HepG2 (cell line): ENCODE data around the gene FGF2. TPM values are rescaled to one million over a fixed set of nuclear protein-coding genes. Genes with fewer than 3 reads are reported as not detected.

ENCODE experiments used
- KAT2B ChIP-seq: fragments of 150-350 bp; IDR thresholded peaks from 2 replicates; pipeline ENCODE4 v1.6.1; 2014; ENCODE audit warnings: low read depth, low read length, borderline replicate concordance
- KAT7 ChIP-seq: IDR thresholded peaks from 2 replicates; pipeline ENCODE4 v1.6.1; 2018; ENCODE audit warnings: borderline replicate concordance, missing compliant biosample characterization
- PAF1 ChIP-seq: IDR thresholded peaks from 2 replicates; pipeline ENCODE4 v1.6.1; 2016; ENCODE audit warnings: missing genetic modification reagents, missing compliant biosample characterization
- PAWR ChIP-seq: sonication (generic); formaldehyde crosslinking; IDR thresholded peaks from 2 replicates; pipeline ENCODE4 v1.4.0; 2020; ENCODE audit warnings: missing genetic modification reagents, mild to moderate bottlenecking, borderline replicate concordance
- RFX3 ChIP-seq: IDR thresholded peaks from 2 replicates; pipeline ENCODE4 v1.6.1; 2016; ENCODE audit warnings: missing biosample characterization, missing genetic modification reagents
- SMAD3 ChIP-seq: sonication (generic); formaldehyde crosslinking; IDR thresholded peaks from 2 replicates; pipeline ENCODE4 v1.4.0; 2020; ENCODE audit warnings: missing genetic modification reagents
- SYNCRIP ChIP-seq: fragments of 200-400 bp; formaldehyde crosslinking; IDR thresholded peaks from 2 replicates; pipeline ENCODE4 v1.6.1; 2018; ENCODE audit warnings: mild to moderate bottlenecking, low read depth, low read length; ENCODE audit not compliant: insufficient read depth
- TARDBP ChIP-seq: sonication (generic); formaldehyde crosslinking; IDR thresholded peaks from 2 replicates; pipeline ENCODE4 v1.8.0; 2022; ENCODE audit warnings: mild to moderate bottlenecking, missing genetic modification reagents
- ZBTB42 ChIP-seq: sonication (generic); formaldehyde crosslinking; IDR thresholded peaks from 2 replicates; pipeline ENCODE4 v1.5.0; 2020; ENCODE audit warnings: mild to moderate bottlenecking, missing genetic modification reagents
- ZNF7 ChIP-seq: IDR thresholded peaks from 2 replicates; pipeline ENCODE4 v1.6.1; 2016; ENCODE audit warnings: missing biosample characterization, missing genetic modification reagents
- ZNF768 ChIP-seq: sonication (generic); formaldehyde crosslinking; IDR thresholded peaks from 2 replicates; pipeline ENCODE4 v1.4.0; 2020; ENCODE audit warnings: missing genetic modification reagents
- ZSCAN31 ChIP-seq: sonication (generic); formaldehyde crosslinking; IDR thresholded peaks from 2 replicates; pipeline ENCODE4 v1.5.0; 2020; ENCODE audit warnings: low read depth, mild to moderate bottlenecking, missing genetic modification reagents
- polyA plus RNA-seq, 8 experiments: library from polyadenylated mRNA; depleted of rRNA in 3 of 8; stranded (reverse) in 7 of 8; unstranded in 1 of 8; fragments of >200 nt; fragmentation: Illumina TruSeq in 4 of 8; extraction: Trizol in 4 of 8; gene quantifications; 2 replicates each; pipeline versions ENCODE4 v1.2.1 to v1.2.3, GENCODE V29; 2011 to 2016; ENCODE audit warnings: low read depth in 4 of 8, missing spikeins in 1 of 8, mixed read lengths in 1 of 8; ENCODE audit not compliant: insufficient read depth in 1 of 8
- total RNA-seq, 5 experiments: library from RNA; depleted of rRNA; stranded (reverse); fragments of >200 nt; fragmentation: Illumina TruSeq; extraction: Trizol; gene quantifications; 2 replicates each; pipeline ENCODE4 v1.2.3, GENCODE V29; 2016; ENCODE audit warnings: low read depth in 1 of 5
- TF ChIP-seq, protein P1 (sequence below): sonication (generic); formaldehyde crosslinking; IDR thresholded peaks from 2 replicates; pipeline ENCODE4 v1.9.0; 2022; ENCODE audit warnings: missing genetic modification reagents, mild to moderate bottlenecking, borderline replicate concordance
- TF ChIP-seq, protein P2 (sequence below): IDR thresholded peaks from 2 replicates; pipeline ENCODE4 v1.6.1; 2016; ENCODE audit warnings: missing compliant biosample characterization, missing genetic modification reagents, borderline replicate concordance
- TF ChIP-seq, protein P3 (sequence below): IDR thresholded peaks from 2 replicates; pipeline ENCODE4 v1.6.1; 2016
- TF ChIP-seq, protein P4 (sequence below): IDR thresholded peaks from 2 replicates; pipeline ENCODE4 v1.6.1; 2018; ENCODE audit warnings: missing genetic modification reagents, mild to moderate bottlenecking, missing compliant biosample characterization
- TF ChIP-seq, protein P5 (sequence below): sonication (generic); formaldehyde crosslinking; conservative IDR thresholded peaks from 2 replicates; pipeline ENCODE4 v1.8.0; 2022; ENCODE audit warnings: mild to moderate bottlenecking, moderate library complexity, missing genetic modification reagents
- TF ChIP-seq, protein P6 (sequence below): sonication (generic); IDR thresholded peaks from 2 replicates; pipeline ENCODE4 v1.6.1; 2016; ENCODE audit warnings: low read depth, borderline replicate concordance

Gene FGF2
- total and polyA plus RNA-seq, 2 of the 13 experiments (the other 11 are each of a cell fraction or from before 2014, with no cell fraction given) = 0.01 to 0.02 TPM

DNA sequence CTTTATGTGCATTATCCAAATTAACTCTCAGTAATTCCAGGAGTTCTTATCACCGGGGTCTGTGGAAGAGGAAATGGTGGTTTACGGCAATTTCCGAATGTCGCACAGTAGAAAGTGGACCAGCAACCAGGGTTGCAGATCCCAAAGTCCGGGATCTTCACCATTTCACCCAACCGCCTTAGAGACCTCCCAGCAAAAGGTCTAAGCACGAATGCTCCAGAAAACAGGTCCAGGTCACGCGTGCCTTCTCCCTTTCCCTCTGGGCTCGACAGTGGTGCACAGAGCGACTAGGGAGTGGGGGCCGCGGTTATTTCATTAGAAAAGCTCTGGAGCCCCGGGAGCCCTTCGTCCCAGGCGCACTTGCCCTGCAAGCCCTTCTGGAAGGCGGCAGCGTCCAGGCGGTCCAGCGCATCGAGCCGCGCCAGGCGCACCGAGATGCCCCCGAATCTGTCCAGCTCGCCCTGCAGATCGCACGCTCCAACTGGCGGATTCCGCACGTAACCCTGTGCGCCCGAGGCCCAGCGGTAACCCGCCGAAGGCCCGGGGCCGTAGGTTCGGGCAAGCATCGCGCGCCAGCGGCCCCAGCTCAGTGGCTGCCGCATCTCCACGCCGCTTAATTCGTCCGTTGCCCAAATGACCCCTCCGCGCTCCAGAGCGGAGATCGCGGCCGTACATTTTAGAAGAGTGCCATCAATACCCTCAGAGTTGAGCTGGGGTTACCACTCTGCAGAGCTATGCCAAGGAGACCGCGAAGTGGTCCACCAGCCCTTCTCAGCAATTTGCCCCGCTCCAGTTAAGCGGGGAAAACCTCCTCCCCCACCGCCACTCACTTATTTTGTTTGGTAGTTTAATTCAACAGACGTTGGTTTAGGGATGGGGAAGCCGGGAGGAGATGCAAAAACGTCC, 95.6 kb downstream of the FGF2 start, which contains the start of gene NUDT6 (continued):
- TF ChIP-seq, protein P1, sequence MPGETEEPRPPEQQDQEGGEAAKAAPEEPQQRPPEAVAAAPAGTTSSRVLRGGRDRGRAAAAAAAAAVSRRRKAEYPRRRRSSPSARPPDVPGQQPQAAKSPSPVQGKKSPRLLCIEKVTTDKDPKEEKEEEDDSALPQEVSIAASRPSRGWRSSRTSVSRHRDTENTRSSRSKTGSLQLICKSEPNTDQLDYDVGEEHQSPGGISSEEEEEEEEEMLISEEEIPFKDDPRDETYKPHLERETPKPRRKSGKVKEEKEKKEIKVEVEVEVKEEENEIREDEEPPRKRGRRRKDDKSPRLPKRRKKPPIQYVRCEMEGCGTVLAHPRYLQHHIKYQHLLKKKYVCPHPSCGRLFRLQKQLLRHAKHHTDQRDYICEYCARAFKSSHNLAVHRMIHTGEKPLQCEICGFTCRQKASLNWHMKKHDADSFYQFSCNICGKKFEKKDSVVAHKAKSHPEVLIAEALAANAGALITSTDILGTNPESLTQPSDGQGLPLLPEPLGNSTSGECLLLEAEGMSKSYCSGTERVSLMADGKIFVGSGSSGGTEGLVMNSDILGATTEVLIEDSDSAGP (CRISPR knock-in tag) = peak; percentile 85; the same call in 1 of the 2 replicates
- TF ChIP-seq SMAD3 (CRISPR knock-in tag) (peak; percentile 41), RFX3 (CRISPR knock-in tag) (no peak), ZNF768 (peak; percentile 64; the same call in 1 of the 2 replicates), PAWR (no peak), ZSCAN31 (no peak), ZNF7 (peak; percentile 14; the same call in 1 of the 2 replicates), TARDBP (CRISPR knock-in tag) (0 out of 2 replicates have a peak, but pooled peaks have one; percentile 37), KAT7 (CRISPR knock-in tag) (peak; percentile 77; the same call in 1 of the 2 replicates), ZBTB42 (CRISPR knock-in tag) (0 out of 2 replicates have a peak, but pooled peaks have one; percentile 42), KAT2B (no peak), PAF1 (no peak), SYNCRIP (no peak)
- TF ChIP-seq, protein P2, sequence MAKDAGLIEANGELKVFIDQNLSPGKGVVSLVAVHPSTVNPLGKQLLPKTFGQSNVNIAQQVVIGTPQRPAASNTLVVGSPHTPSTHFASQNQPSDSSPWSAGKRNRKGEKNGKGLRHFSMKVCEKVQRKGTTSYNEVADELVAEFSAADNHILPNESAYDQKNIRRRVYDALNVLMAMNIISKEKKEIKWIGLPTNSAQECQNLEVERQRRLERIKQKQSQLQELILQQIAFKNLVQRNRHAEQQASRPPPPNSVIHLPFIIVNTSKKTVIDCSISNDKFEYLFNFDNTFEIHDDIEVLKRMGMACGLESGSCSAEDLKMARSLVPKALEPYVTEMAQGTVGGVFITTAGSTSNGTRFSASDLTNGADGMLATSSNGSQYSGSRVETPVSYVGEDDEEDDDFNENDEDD (CRISPR knock-in tag) = peak; percentile 53; the same call in 1 of the 2 replicates
- TF ChIP-seq, protein P3, sequence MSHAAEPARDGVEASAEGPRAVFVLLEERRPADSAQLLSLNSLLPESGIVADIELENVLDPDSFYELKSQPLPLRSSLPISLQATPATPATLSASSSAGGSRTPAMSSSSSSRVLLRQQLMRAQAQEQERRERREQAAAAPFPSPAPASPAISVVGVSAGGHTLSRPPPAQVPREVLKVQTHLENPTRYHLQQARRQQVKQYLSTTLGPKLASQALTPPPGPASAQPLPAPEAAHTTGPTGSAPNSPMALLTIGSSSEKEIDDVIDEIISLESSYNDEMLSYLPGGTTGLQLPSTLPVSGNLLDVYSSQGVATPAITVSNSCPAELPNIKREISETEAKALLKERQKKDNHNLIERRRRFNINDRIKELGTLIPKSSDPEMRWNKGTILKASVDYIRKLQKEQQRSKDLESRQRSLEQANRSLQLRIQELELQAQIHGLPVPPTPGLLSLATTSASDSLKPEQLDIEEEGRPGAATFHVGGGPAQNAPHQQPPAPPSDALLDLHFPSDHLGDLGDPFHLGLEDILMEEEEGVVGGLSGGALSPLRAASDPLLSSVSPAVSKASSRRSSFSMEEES (CRISPR knock-in tag) = no peak; the same call in 1 of the 2 replicates
- TF ChIP-seq, protein P4, sequence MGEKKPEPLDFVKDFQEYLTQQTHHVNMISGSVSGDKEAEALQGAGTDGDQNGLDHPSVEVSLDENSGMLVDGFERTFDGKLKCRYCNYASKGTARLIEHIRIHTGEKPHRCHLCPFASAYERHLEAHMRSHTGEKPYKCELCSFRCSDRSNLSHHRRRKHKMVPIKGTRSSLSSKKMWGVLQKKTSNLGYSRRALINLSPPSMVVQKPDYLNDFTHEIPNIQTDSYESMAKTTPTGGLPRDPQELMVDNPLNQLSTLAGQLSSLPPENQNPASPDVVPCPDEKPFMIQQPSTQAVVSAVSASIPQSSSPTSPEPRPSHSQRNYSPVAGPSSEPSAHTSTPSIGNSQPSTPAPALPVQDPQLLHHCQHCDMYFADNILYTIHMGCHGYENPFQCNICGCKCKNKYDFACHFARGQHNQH (CRISPR knock-in tag) = peak; percentile 63
- TF ChIP-seq, protein P5, sequence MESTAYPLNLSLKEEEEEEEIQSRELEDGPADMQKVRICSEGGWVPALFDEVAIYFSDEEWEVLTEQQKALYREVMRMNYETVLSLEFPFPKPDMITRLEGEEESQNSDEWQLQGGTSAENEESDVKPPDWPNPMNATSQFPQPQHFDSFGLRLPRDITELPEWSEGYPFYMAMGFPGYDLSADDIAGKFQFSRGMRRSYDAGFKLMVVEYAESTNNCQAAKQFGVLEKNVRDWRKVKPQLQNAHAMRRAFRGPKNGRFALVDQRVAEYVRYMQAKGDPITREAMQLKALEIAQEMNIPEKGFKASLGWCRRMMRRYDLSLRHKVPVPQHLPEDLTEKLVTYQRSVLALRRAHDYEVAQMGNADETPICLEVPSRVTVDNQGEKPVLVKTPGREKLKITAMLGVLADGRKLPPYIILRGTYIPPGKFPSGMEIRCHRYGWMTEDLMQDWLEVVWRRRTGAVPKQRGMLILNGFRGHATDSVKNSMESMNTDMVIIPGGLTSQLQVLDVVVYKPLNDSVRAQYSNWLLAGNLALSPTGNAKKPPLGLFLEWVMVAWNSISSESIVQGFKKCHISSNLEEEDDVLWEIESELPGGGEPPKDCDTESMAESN (CRISPR knock-in tag) = peak; percentile 91
- TF ChIP-seq, protein P6, sequence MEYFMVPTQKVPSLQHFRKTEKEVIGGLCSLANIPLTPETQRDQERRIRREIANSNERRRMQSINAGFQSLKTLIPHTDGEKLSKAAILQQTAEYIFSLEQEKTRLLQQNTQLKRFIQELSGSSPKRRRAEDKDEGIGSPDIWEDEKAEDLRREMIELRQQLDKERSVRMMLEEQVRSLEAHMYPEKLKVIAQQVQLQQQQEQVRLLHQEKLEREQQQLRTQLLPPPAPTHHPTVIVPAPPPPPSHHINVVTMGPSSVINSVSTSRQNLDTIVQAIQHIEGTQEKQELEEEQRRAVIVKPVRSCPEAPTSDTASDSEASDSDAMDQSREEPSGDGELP = no peak
